Measurements from ENCODE around the gene PLPP7.
"Not testable (repeated sequence)": the region's sequence is repeated elsewhere in the genome, so short reads cannot be mapped to it uniquely, and the experiment has no call there.

Gene PLPP7

GRCh38 chr9:131270171-131271015, 19.1 kb upstream of the PLPP7 start:
- peak; percentile 62 for DNase-seq

GRCh38 chr9:131271016-131271273, 18.6 kb upstream of the PLPP7 start:
- not testable (repeated sequence) for DNase-seq

GRCh38 chr9:131271506-131271931, 18.0 kb upstream of the PLPP7 start:
- DNase-seq = no peak

- DNase-seq = no peak
Measured at GRCh38 chr9:131272212-131272611, 17.3 kb upstream of the PLPP7 start.

GRCh38 chr9:131273146-131273855, 16.2 kb upstream of the PLPP7 start:
- DNase-seq = no peak

- no peak for DNase-seq
Measured at GRCh38 chr9:131273856-131274673, 15.5 kb upstream of the PLPP7 start.

- no peak for DNase-seq
Measured at GRCh38 chr9:131274674-131275331, 14.7 kb upstream of the PLPP7 start.

DNA sequence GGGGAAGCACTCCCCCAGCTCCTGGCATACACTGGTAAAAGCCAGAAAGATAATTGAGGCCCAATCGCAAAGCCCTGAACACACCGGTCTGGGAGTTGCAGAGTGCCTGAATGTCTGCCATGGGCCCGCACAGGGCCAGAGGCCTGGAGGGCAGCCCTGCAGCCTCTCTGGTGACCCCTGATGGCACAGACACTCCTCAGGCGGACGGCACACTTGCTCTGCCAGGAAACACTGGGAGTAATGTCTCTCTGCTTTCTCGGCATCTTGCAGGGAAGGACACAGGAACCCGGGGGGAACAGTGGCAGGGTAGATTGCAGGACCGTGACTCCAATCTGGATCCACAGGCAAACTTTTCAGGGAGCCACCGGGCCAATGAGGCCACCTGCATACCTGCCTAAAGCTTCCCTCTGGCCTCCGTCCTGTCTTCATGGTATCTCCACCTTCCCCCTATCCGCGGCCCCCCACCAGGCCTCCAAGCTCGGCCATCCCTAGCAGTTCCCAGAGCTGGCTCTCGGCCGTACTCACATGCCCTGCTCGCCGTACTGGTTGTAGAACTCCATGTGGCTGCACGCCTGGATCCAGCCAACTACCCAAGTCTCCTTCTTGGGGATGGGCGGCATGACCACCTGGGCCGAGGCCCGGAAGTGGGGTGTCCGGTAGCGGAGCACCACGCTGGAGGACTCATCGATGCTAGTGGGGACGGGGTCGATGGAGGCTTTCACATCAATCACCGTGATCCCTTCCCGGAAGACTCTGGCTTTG, 14.0 kb upstream of the PLPP7 start:
- DNase-seq = no peak

DNA sequence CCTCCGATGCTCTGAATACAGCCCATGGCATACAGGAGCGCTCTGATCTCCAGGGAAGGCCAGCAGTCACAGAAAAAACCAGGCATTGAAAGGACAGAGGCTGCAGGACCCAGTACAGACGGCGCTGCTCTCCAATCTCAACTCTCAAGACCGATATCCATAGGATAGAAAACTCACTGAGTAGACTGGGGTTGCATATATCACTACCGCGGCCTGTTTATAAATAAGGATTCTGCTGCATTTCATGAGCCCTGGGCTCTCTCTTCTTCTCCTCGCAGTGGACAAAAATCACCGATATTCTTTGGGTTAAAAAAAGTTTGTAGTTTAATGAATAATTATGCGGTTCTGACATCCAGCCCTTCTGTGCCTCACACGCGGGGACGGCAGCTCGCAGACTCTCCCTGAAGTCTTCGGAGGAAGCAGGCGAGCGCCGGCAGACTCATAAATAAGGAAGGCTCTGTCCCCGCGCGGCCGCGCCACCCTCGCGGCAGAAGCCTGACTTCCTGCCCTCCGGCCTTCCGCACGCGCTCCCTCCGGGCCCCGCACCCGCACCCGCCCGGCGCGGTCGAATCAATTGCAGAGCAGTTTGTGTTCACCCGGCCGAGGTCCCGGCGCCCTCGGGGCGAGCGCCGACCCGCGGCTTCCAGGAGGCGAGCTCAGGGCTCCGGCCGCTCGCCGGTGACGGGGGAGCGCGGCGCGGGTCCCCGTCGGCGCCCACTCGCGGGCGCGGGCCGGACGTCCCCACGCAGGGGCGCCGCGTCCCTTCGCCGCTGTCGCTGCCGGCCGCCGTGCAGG, 13.2 kb upstream of the PLPP7 start, which contains the start of gene FAM78A:
Gene FAM78A (minus strand): TSS at position 417 of the 795 bp plus-strand sequence. CDS start 331 bp downstream, at position 86.
- no peak for DNase-seq

- DNase-seq = peak; percentile 54
Measured at GRCh38 chr9:131276891-131277286, 12.6 kb upstream of the PLPP7 start.

GRCh38 chr9:131277287-131277909, 12.1 kb upstream of the PLPP7 start:
- no peak for DNase-seq

DNA sequence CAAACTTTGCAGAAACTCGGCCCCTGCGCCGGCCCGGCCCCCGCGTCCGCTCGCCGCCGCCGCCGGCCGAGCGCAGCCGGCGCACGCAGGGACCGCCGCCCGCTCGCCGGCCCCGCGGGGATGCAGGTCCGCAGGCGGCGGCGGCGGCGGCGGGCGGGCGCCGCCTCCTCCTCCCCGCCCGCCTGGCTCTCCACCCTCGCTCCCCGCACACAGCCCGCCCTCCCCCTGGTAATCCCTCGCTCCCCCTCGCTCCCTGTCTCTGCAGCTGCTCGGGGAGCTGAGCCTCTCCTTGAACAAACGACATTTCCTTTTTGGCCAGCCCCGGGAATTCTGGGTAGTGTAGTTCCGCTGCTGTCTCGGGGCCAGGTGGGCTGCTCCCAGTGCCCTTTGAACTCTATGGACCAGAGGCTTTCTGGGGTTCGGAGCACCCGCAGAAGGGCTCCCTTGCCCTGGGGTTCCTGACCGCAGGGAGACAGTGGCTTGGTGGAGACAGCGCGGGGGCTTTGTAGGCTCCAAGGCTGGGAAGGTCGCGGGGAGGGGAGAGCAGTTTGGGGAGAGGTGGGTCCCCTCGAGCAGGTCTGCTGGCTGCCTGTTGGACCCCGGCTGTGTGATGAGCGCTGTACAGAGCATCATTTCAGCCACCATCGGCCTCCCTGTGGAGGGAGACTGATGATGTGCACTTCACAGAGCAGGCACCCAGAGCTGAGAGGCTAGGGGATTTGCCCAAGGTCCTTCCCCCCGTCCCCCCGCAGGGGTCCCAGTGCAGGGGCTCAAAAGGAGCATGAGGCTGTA, 11.4 kb upstream of the PLPP7 start:
- DNase-seq = peak; percentile 80

GRCh38 chr9:131278702-131279111, 10.8 kb upstream of the PLPP7 start:
- DNase-seq = no peak

- DNase-seq = no peak
Measured at GRCh38 chr9:131279196-131279862, 10.2 kb upstream of the PLPP7 start.

DNA sequence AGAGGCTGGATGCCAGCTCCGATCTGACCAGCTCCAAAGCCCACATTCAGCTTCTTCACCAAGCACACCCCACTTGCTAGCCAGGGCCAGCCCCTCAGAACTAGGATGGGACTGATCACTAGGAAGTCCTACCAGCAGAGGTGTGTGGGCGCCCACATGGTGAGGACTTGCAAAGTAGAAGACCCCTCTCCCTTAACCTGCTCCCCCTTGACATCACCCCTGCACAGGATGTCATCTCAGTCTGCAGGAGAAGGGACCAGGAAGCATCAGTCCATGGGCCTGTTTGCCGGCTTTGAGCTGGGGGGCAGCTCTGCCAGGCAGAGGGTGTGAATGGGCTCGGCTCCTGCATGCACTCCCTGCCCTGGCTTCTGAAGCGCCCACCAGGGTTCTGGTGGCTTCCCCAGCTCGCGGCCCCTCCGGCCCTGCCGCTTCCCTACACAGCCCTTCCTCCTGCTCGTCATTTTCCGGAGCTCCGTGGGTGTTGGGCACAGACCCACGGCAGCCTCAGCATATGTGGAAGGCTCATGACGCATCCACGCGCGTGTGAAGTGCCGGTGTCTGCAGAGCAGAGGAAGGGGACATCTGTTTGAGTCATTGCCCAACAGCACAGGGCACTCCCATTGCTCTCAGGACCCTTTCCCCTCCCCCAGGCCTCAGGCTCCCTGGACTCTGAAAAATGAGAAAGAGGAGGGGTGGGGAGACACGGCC, 9.5 kb upstream of the PLPP7 start:
- DNase-seq = no peak

GRCh38 chr9:131280660-131281059, 8.9 kb upstream of the PLPP7 start:
- DNase-seq = no peak

- no peak for DNase-seq
Measured at GRCh38 chr9:131281119-131281965, 8.2 kb upstream of the PLPP7 start.

DNA sequence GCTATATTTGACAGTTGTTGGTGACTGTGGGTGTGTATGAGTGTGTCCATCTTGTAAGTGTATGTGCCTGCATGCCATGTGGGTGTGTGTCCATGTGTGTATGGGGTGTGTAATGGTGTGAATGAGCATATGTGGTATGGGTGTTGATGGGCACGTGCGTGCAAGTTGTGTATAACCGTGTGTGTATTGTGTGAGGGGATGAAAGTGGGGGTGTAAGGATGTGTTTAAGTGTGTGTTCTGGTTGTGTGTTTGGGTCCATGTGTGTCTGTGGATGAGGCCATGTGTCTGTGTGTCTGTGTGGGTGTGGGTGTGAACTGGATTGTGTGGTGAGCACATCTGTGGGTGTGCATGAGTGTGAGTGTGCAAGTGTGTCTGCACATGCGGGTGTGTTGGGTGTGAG, 7.3 kb upstream of the PLPP7 start:
- DNase-seq = no peak

All from CD4-positive, alpha-beta T cell treated with Interleukin-10 for 1 hour (primary cell).